Prostate gland (tissue), 2 donors: ENCODE measurements around the gene KTI12.
"Not testable (repeated sequence)": the region's sequence is repeated elsewhere in the genome, so short reads cannot be mapped to it uniquely, and the experiment has no call there.

Source experiments
- CTCF ChIP-seq, 4 experiments: fragments of 200-600 bp in 2 of 4; fragments of 450-650 bp in 2 of 4; sonication (generic) in 2 of 4; IDR thresholded peaks; 1 replicate in 3 of 4; 2 replicates in 1 of 4; pipeline ENCODE4 v1.5.1; 2016 to 2019; ENCODE audit warnings: antibody characterized with exemption in 4 of 4, mild to moderate bottlenecking in 2 of 4, moderate library complexity in 2 of 4
- POLR2A ChIP-seq: fragments of 450-650 bp; IDR thresholded peaks from one replicate; pipeline ENCODE4 v1.6.1; 2016; ENCODE audit warnings: antibody characterized with exemption, mild to moderate bottlenecking
- POLR2AphosphoS5 ChIP-seq: sonication (generic); formaldehyde crosslinking; IDR thresholded peaks from one replicate; pipeline ENCODE4 v1.6.1; 2017; ENCODE audit warnings: antibody characterized with exemption

GRCh38 chr1:52005548-52005947 is 28.1 kb downstream of the KTI12 start:
- not testable (repeated sequence) for TF ChIP-seq CTCF (IDR thresholded peaks at IDR 0.05); POLR2AphosphoS5; POLR2A
